MCF 10A (cell line): ENCODE measurements around the gene CEMIP. TPM values are rescaled to one million over a fixed set of nuclear protein-coding genes. Genes with fewer than 3 reads are reported as not detected.

ENCODE experiments used
- BruUV-seq: library from RNA; stranded (reverse); fragments of 400-500 nt; replicated peaks from 2 replicates; lab custom pipeline; 2021; lab: Mats Ljungman, UMichigan
- CTCF ChIA-PET: fragments of 300-600 bp; sonication (Branson Sonifier 250); formaldehyde crosslinking; extraction: SDS; loops from one replicate; lab custom pipeline; 2021; ENCODE audit warnings: antibody characterized with exemption, inconsistent platforms; lab: Yijun Ruan, JAX
- POLR2A ChIA-PET: fragments of 300-600, 350-650 bp; sonication (Branson Sonifier 250); formaldehyde crosslinking; extraction: SDS; loops from one replicate; lab custom pipeline; 2020; ENCODE audit warnings: antibody characterized with exemption, inconsistent platforms; lab: Yijun Ruan, JAX
- DNase-seq: peaks from one replicate; pipeline ENCODE4 v3.0.0-alpha.2; 2018; ENCODE audit not compliant: unreplicated experiment
- H3K27ac Mint-ChIP-seq: one replicate; pipeline ENCODE4 v1.8.0; 2022; ENCODE audit warnings: mild to moderate bottlenecking, low read depth, mixed read lengths; ENCODE audit not compliant: unreplicated experiment
- H3K27me3 Mint-ChIP-seq: one replicate; pipeline ENCODE4 v1.8.0; 2022; ENCODE audit warnings: mixed read lengths; ENCODE audit not compliant: insufficient read depth, unreplicated experiment
- H3K36me3 Mint-ChIP-seq: one replicate; pipeline ENCODE4 v1.8.0; 2022; ENCODE audit warnings: mild to moderate bottlenecking, moderate library complexity, mixed read lengths; ENCODE audit not compliant: insufficient read depth, unreplicated experiment
- H3K4me1 Mint-ChIP-seq: one replicate; pipeline ENCODE4 v1.8.0; 2022; ENCODE audit warnings: mixed read lengths; ENCODE audit not compliant: insufficient read depth, unreplicated experiment
- H3K4me3 Mint-ChIP-seq: one replicate; pipeline ENCODE4 v1.8.0; 2022; ENCODE audit warnings: mild to moderate bottlenecking, moderate library complexity, mixed read lengths; ENCODE audit not compliant: unreplicated experiment
- H3K9me3 Mint-ChIP-seq: one replicate; pipeline ENCODE4 v1.8.0; 2022; ENCODE audit warnings: mixed read lengths; ENCODE audit not compliant: unreplicated experiment
- CTCF ChIP-seq: fragments of 200-600 bp; IDR thresholded peaks from one replicate; pipeline ENCODE4 v1.8.0; 2022; ENCODE audit warnings: antibody characterized with exemption, mild to moderate bottlenecking; ENCODE audit not compliant: unreplicated experiment
- intact Hi-C: fragments of 100-400 bp; cut with micrococcal nuclease; formaldehyde crosslinking; loops from 2 replicates; pipeline ENCODE4 v1.14.1; 2022
- total RNA-seq: library from RNA; stranded (reverse); gene quantifications from 2 replicates; pipeline ENCODE4 v1.2.3, GENCODE V29; 2022

Gene CEMIP
- total RNA-seq, 1 experiment from 2014 or later = 0.14 TPM

- intact Hi-C loops = no loop called here
- peaks cover 10% of the 10 kb centered on the region for H3K27me3 Mint-ChIP-seq
- no peak for TF ChIP-seq CTCF
- POLR2A ChIA-PET = interaction anchor here (0.6 to 1.2 kb wide), 3 partner anchors 11 to 420 kb away, joined by 3 to 4 read pairs (median 4); no protein-coding TSS in a partner anchor
- H3K4me3 Mint-ChIP-seq = no peak overlapping the region
- H3K36me3 Mint-ChIP-seq = no peaks in the 10 kb centered on the region
- H3K27ac Mint-ChIP-seq = no peak overlapping the region
- no peak for DNase-seq
- no TSS peak for BruUV-seq
- no peaks in the 10 kb centered on the region for H3K4me1 Mint-ChIP-seq
- no peaks in the 10 kb centered on the region for H3K9me3 Mint-ChIP-seq
- CTCF ChIA-PET = no interaction called here
Measured at GRCh38 chr15:80866936-80867335, 87.8 kb downstream of the CEMIP start.

GRCh38 chr15:80870366-80870765 is 91.2 kb downstream of the CEMIP start:
- DNase-seq = no peak
- POLR2A ChIA-PET = no interaction called here
- no peak for TF ChIP-seq CTCF
- no peaks in the 10 kb centered on the region for H3K36me3 Mint-ChIP-seq
- H3K4me3 Mint-ChIP-seq = no peak overlapping the region
- no peaks in the 10 kb centered on the region for H3K4me1 Mint-ChIP-seq
- no peaks in the 10 kb centered on the region for H3K9me3 Mint-ChIP-seq
- CTCF ChIA-PET = no interaction called here
- no TSS peak for BruUV-seq
- H3K27ac Mint-ChIP-seq = no peak overlapping the region
- intact Hi-C loops = no loop called here
- H3K27me3 Mint-ChIP-seq = no peaks in the 10 kb centered on the region

DNA sequence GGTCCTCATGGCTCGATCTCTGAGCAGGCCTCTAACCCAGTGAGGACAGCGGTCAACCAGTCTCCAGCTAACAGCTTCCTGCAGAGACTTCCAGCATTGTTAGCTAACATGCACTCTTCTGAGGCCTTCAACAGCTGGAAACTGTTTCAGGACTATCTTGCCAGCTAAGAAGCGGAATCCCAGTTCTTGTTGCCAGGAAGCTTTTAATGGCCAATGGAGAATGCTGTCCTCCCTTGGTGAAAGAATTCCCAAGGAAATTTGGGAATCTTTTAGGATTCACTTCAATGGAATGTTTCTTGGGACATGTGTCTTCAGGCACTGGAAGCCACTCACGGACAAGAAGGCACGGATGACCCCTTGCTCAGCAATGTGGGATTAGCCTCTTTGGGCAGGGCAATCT is 91.7 kb downstream of the CEMIP start:
- intact Hi-C loops = no loop called here
- ChIA-PET POLR2A (no interaction called here), CTCF (no interaction called here)
- BruUV-seq = no TSS peak
- no peaks in the 10 kb centered on the region for H3K27me3 Mint-ChIP-seq
- H3K36me3 Mint-ChIP-seq = no peaks in the 10 kb centered on the region
- no peak for DNase-seq
- no peaks in the 10 kb centered on the region for H3K4me1 Mint-ChIP-seq
- H3K9me3 Mint-ChIP-seq = no peaks in the 10 kb centered on the region
- no peak overlapping the region for H3K27ac Mint-ChIP-seq
- TF ChIP-seq CTCF = no peak
- no peak overlapping the region for H3K4me3 Mint-ChIP-seq

DNA sequence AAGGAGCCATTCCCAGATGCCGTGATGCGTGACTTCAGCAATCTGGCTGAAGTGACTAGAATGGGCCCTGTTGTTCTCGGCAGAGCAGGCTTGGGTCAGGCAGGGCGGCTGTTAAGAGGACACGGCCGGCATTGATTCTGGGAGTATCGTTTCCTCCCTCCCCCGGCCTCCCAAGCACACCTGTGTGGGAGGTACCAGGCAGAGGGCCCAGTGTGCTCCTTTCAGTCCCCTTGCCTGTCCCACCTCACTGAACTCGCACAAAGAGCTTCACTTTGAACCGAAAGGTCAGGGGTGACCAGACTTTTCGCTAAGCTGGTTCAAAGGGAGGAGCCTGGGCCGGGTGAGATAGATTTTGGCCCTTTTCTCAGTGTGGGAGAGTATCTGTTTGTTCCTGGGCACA is 92.7 kb downstream of the CEMIP start:
- no peak overlapping the region for H3K27ac Mint-ChIP-seq
- TF ChIP-seq CTCF = no peak
- DNase-seq = no peak
- ChIA-PET POLR2A (interaction anchor here (0.6 kb wide), 1 partner anchor 438 kb away, joined by 3 read pairs; no protein-coding TSS in a partner anchor), CTCF (no interaction called here)
- H3K27me3 Mint-ChIP-seq = no peaks in the 10 kb centered on the region
- no peaks in the 10 kb centered on the region for H3K36me3 Mint-ChIP-seq
- intact Hi-C loops = no loop called here
- BruUV-seq = no TSS peak
- H3K9me3 Mint-ChIP-seq = no peaks in the 10 kb centered on the region
- no peak overlapping the region for H3K4me3 Mint-ChIP-seq
- no peaks in the 10 kb centered on the region for H3K4me1 Mint-ChIP-seq
